DOHH2 (cell line): ENCODE results near the gene DCPS.
"Not testable (repeated sequence)": the region's sequence is repeated elsewhere in the genome, so short reads cannot be mapped to it uniquely, and the experiment has no call there.

Experiments used
- H3F3A ChIP-seq: fragments of 200-600 bp; sonication (generic), shearing (Covaris generic); 2 replicates; pipeline ENCODE4 v1.6.0; 2016; ENCODE audit warnings: antibody characterized with exemption, mild to moderate bottlenecking; ENCODE audit not compliant: control insufficient read depth, insufficient read depth
- H3K27ac ChIP-seq: fragments of 200-600 bp; sonication (generic); 2 replicates; pipeline ENCODE4 v1.5.1; 2014; ENCODE audit warnings: low read depth, mild to moderate bottlenecking, low read length, moderate library complexity
- H3K27me3 ChIP-seq: fragments of 200-600 bp; sonication (generic); 2 replicates; pipeline ENCODE4 v1.6.1; 2014; ENCODE audit warnings: mild to moderate bottlenecking, low read length, mixed read lengths; ENCODE audit not compliant: control insufficient read depth
- H3K36me3 ChIP-seq: fragments of 200-600 bp; sonication (generic); 2 replicates; pipeline ENCODE4 v1.6.1; 2014; ENCODE audit warnings: mild to moderate bottlenecking, low read length, moderate library complexity, mixed read lengths; ENCODE audit not compliant: control insufficient read depth
- H3K4me1 ChIP-seq: fragments of 200-600 bp; sonication (generic); 2 replicates; pipeline ENCODE4 v1.6.1; 2014; ENCODE audit warnings: mild to moderate bottlenecking, low read length, mixed read lengths; ENCODE audit not compliant: control insufficient read depth
- H3K4me2 ChIP-seq: fragments of 200-600 bp; sonication (generic); 2 replicates; pipeline ENCODE4 v1.6.0; 2014; ENCODE audit warnings: mild to moderate bottlenecking, low read length, moderate library complexity
- H3K4me3 ChIP-seq: fragments of 200-600 bp; sonication (generic); 2 replicates; pipeline ENCODE4 v1.5.1; 2014; ENCODE audit warnings: mild to moderate bottlenecking, low read length, mixed read lengths
- H3K79me2 ChIP-seq: fragments of 200-600 bp; sonication (generic); 2 replicates; pipeline ENCODE4 v1.6.1; 2014; ENCODE audit warnings: mild to moderate bottlenecking, low read length, mixed read lengths; ENCODE audit not compliant: control insufficient read depth
- H3K9me2 ChIP-seq: fragments of 200-600 bp; sonication (generic); replicated peaks from 2 replicates; pipeline ENCODE4 v1.6.1; 2014; ENCODE audit warnings: mild to moderate bottlenecking, low read length, mixed read lengths; ENCODE audit not compliant: control insufficient read depth
- H3K9me3 ChIP-seq: fragments of 200-600 bp; sonication (generic); 2 replicates; pipeline ENCODE4 v1.6.1; 2014; ENCODE audit warnings: antibody characterized with exemption, low read length, mixed read lengths; ENCODE audit not compliant: control insufficient read depth, insufficient read depth
- H4K20me1 ChIP-seq: fragments of 200-600 bp; sonication (generic); 2 replicates; pipeline ENCODE4 v1.6.0; 2014; ENCODE audit warnings: low read depth, mild to moderate bottlenecking, antibody characterized with exemption, low read length, moderate library complexity; ENCODE audit not compliant: control insufficient read depth, insufficient read depth
- CTCF ChIP-seq: fragments of 200-600 bp; sonication (generic); IDR thresholded peaks from one replicate; pipeline ENCODE4 v1.5.1; 2014; ENCODE audit warnings: antibody characterized with exemption, mild to moderate bottlenecking, low read depth, low read length; ENCODE audit not compliant: poor library complexity, severe bottlenecking
- EZH2phosphoT487 ChIP-seq: fragments of 200-600 bp; sonication (generic); IDR thresholded peaks from 2 replicates; pipeline ENCODE4 v1.6.1; 2017; ENCODE audit warnings: borderline replicate concordance, mild to moderate bottlenecking, antibody characterized with exemption, low read length, moderate library complexity, mixed read lengths

Gene DCPS

GRCh38 chr11:126383339-126384335 is 79.8 kb downstream of the DCPS start:
- H3K27ac ChIP-seq: no peak overlapping the region
- no peaks in the 10 kb centered on the region for H3K79me2 ChIP-seq
- H3K4me1 ChIP-seq: peaks cover 5% of the 10 kb centered on the region; the same call in 1 of the 2 replicates
- H4K20me1 ChIP-seq: no peaks in the 10 kb centered on the region
- H3K4me3 ChIP-seq: no peak overlapping the region
- H3K4me2 ChIP-seq: no peak overlapping the region
- no peaks in the 10 kb centered on the region for H3F3A ChIP-seq
- H3K27me3 ChIP-seq: no peaks in the 10 kb centered on the region
- H3K9me2 ChIP-seq: no peaks in the 10 kb centered on the region
- H3K9me3 ChIP-seq: no peaks in the 10 kb centered on the region
- TF ChIP-seq CTCF: no peak
- TF ChIP-seq EZH2phosphoT487: no peak
- H3K36me3 ChIP-seq: no peaks in the 10 kb centered on the region

GRCh38 chr11:126384449-126385070 is 80.7 kb downstream of the DCPS start:
- peaks cover 5% of the 10 kb centered on the region; the same call in 1 of the 2 replicates for H3K4me1 ChIP-seq
- TF ChIP-seq CTCF (no peak), EZH2phosphoT487 (no peak)
- no peaks in the 10 kb centered on the region for H3K9me3 ChIP-seq
- H3K36me3 ChIP-seq: no peaks in the 10 kb centered on the region
- no peak overlapping the region for H3K4me3 ChIP-seq
- no peaks in the 10 kb centered on the region for H3F3A ChIP-seq
- no peak overlapping the region for H3K4me2 ChIP-seq
- no peaks in the 10 kb centered on the region for H3K9me2 ChIP-seq
- no peaks in the 10 kb centered on the region for H3K79me2 ChIP-seq
- H4K20me1 ChIP-seq: no peaks in the 10 kb centered on the region
- no peak overlapping the region for H3K27ac ChIP-seq
- H3K27me3 ChIP-seq: no peaks in the 10 kb centered on the region

- no peaks in the 10 kb centered on the region for H3K9me3 ChIP-seq
- H3K36me3 ChIP-seq: no peaks in the 10 kb centered on the region
- no peak overlapping the region for H3K27ac ChIP-seq
- no peaks in the 10 kb centered on the region for H3K27me3 ChIP-seq
- H3K9me2 ChIP-seq: no peaks in the 10 kb centered on the region
- no peak overlapping the region for H3K4me3 ChIP-seq
- H3K4me2 ChIP-seq: no peak overlapping the region
- no peak for TF ChIP-seq EZH2phosphoT487
- no peak for TF ChIP-seq CTCF
- peaks cover 5% of the 10 kb centered on the region; the same call in 1 of the 2 replicates for H3K4me1 ChIP-seq
- no peaks in the 10 kb centered on the region for H4K20me1 ChIP-seq
- no peaks in the 10 kb centered on the region for H3F3A ChIP-seq
- no peaks in the 10 kb centered on the region for H3K79me2 ChIP-seq
Observed at GRCh38 chr11:126385991-126386728, 82.3 kb downstream of the DCPS start.

- not testable (repeated sequence) for H3K4me1 ChIP-seq, H3K4me2 ChIP-seq, H3K4me3 ChIP-seq
Observed at GRCh38 chr11:126386729-126387071, 82.8 kb downstream of the DCPS start.

More at GRCh38 chr11:126386729-126387071, 82.8 kb downstream of the DCPS start:
- not testable (repeated sequence) for H3K27ac ChIP-seq, H3K79me2 ChIP-seq, H3K36me3 ChIP-seq, H3K9me3 ChIP-seq, H4K20me1 ChIP-seq, H3F3A ChIP-seq, H3K9me2 ChIP-seq, H3K27me3 ChIP-seq
